Neural crest cell (in vitro differentiated cells): ENCODE measurements around the gene CCL25. TPM values are rescaled to one million over a fixed set of nuclear protein-coding genes. Genes with fewer than 3 reads are reported as not detected.
"Not testable (repeated sequence)": the region's sequence is repeated elsewhere in the genome, so short reads cannot be mapped to it uniquely, and the experiment has no call there.

Source experiments
- DNase-seq: peaks from one replicate; pipeline ENCODE4 v3.0.0; 2021; ENCODE audit warnings: low read depth, mixed read lengths, low spot score
- H3K27ac Mint-ChIP-seq: one replicate; pipeline ENCODE4 v1.8.0; 2021; ENCODE audit warnings: mild to moderate bottlenecking, mixed read lengths; ENCODE audit not compliant: unreplicated experiment
- H3K27me3 Mint-ChIP-seq: 2 replicates; pipeline ENCODE4 v1.8.0; 2021; ENCODE audit warnings: low read depth, mild to moderate bottlenecking, mixed read lengths
- H3K36me3 Mint-ChIP-seq: 2 replicates; pipeline ENCODE4 v1.8.0; 2021; ENCODE audit warnings: low read depth, mild to moderate bottlenecking, mixed read lengths
- H3K4me1 Mint-ChIP-seq: 2 replicates; pipeline ENCODE4 v1.8.0; 2021; ENCODE audit warnings: mixed read lengths
- H3K4me3 Mint-ChIP-seq: one replicate; pipeline ENCODE4 v1.8.0; 2021; ENCODE audit warnings: mild to moderate bottlenecking, mixed read lengths
- H3K9me3 Mint-ChIP-seq: 2 replicates; pipeline ENCODE4 v1.8.0; 2021; ENCODE audit warnings: mixed read lengths
- CTCF ChIP-seq: fragments of 200-600 bp; sonication (generic); conservative IDR thresholded peaks from 2 replicates; pipeline ENCODE4 v1.5.0; 2021; ENCODE audit warnings: antibody characterized with exemption, mild to moderate bottlenecking
- total RNA-seq: library from RNA; stranded (reverse); gene quantifications from 2 replicates; pipeline ENCODE4 v1.2.1, GENCODE V29; 2021

The CCL25 gene
- total RNA-seq, 1 donor from 2014 or later: not detected

GRCh38 chr19:8095354-8095886 lies 42.9 kb downstream of the CCL25 start:
- Mint-ChIP-seq H3K4me3 (no peak overlapping the region), H3K27me3 (no peaks in the 10 kb centered on the region), H3K9me3 (no peaks in the 10 kb centered on the region), H3K36me3 (peaks cover 29% of the 10 kb centered on the region), H3K27ac (no peak overlapping the region), H3K4me1 (no peaks in the 10 kb centered on the region)
- no peak for DNase-seq
- TF ChIP-seq CTCF: no peak

- no peak for DNase-seq
- H3K27ac Mint-ChIP-seq: no peak overlapping the region
- peaks cover 29% of the 10 kb centered on the region for H3K36me3 Mint-ChIP-seq
Observed at GRCh38 chr19:8096071-8096470, 43.5 kb downstream of the CCL25 start.

GRCh38 chr19:8097198-8097597 lies 44.6 kb downstream of the CCL25 start:
- no peak for DNase-seq
- Mint-ChIP-seq H3K9me3 (no peaks in the 10 kb centered on the region), H3K27me3 (no peaks in the 10 kb centered on the region), H3K4me1 (no peaks in the 10 kb centered on the region), H3K36me3 (peaks cover 31% of the 10 kb centered on the region), H3K27ac (no peak overlapping the region), H3K4me3 (no peak overlapping the region)
- no peak for TF ChIP-seq CTCF

More at GRCh38 chr19:8096071-8096470, 43.5 kb downstream of the CCL25 start:
- TF ChIP-seq CTCF: no peak
- no peaks in the 10 kb centered on the region for H3K9me3 Mint-ChIP-seq
- H3K27me3 Mint-ChIP-seq: no peaks in the 10 kb centered on the region
- H3K4me1 Mint-ChIP-seq: no peaks in the 10 kb centered on the region
- H3K4me3 Mint-ChIP-seq: no peak overlapping the region

- peaks cover 34% of the 10 kb centered on the region for H3K36me3 Mint-ChIP-seq
- H3K4me3 Mint-ChIP-seq: no peak overlapping the region
- no peak overlapping the region for H3K27ac Mint-ChIP-seq
- H3K4me1 Mint-ChIP-seq: no peaks in the 10 kb centered on the region
- H3K27me3 Mint-ChIP-seq: no peaks in the 10 kb centered on the region
- TF ChIP-seq CTCF: no peak
- no peaks in the 10 kb centered on the region for H3K9me3 Mint-ChIP-seq
- DNase-seq: no peak
Observed at GRCh38 chr19:8097681-8098567, 45.4 kb downstream of the CCL25 start.

- H3K36me3 Mint-ChIP-seq: peaks cover 19% of the 10 kb centered on the region
- H3K27ac Mint-ChIP-seq: no peak overlapping the region
Observed at GRCh38 chr19:8101311-8101710, 48.8 kb downstream of the CCL25 start.

DNA sequence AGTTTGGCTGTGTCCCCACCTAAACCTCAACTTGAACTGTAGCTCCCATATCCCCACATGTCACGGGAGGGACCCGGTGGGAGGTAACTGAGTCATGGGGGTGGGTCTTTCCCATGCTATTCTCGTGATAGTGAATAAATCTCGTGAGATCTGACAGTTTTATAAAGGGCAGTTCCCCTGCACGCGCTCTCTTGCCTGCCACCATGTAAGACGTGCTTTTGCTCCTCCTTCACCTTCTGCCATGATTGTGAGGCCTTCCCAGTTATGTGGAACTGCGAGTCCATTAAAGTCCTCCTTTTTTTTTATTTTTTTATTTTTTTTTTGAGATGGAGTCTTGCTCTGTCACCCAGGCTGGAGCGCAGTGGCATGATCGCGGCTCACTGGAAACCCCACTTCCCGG lies 49.4 kb downstream of the CCL25 start:
- DNase-seq, H3K27ac Mint-ChIP-seq, H3K4me1 Mint-ChIP-seq, H3K9me3 Mint-ChIP-seq, H3K4me3 Mint-ChIP-seq, H3K27me3 Mint-ChIP-seq: not testable (repeated sequence)
- H3K36me3 Mint-ChIP-seq: peaks cover 14% of the 10 kb centered on the region

More at GRCh38 chr19:8101311-8101710, 48.8 kb downstream of the CCL25 start:
- Mint-ChIP-seq H3K9me3 (no peaks in the 10 kb centered on the region), H3K4me1 (no peaks in the 10 kb centered on the region), H3K4me3 (no peak overlapping the region), H3K27me3 (no peaks in the 10 kb centered on the region)
- no peak for TF ChIP-seq CTCF
- no peak for DNase-seq
